Ovary (tissue), 9 donors: Measurements from ENCODE around the gene NAP1L1. TPM values are rescaled to one million over a fixed set of nuclear protein-coding genes. Genes with fewer than 3 reads are reported as not detected.

Experiments used
- DNase-seq, 5 donors: peaks; one replicate each; pipeline ENCODE4 v3.0.0-alpha.2; 2019 to 2020
- H3K27ac ChIP-seq, 2 donors: fragments of 200-600 bp; one replicate each; pipeline versions ENCODE4 v1.5.1 to v1.8.0; 2019 to 2022
- H3K27me3 ChIP-seq: fragments of 200-600 bp; one replicate; pipeline ENCODE4 v1.8.0; 2022
- H3K36me3 ChIP-seq: fragments of 200-600 bp; sonication (generic); one replicate; pipeline ENCODE4 v1.5.1; 2019
- H3K4me1 ChIP-seq: one replicate; pipeline ENCODE4 v1.8.1; 2013; ENCODE audit warnings: mild to moderate bottlenecking, moderate library complexity; ENCODE audit not compliant: insufficient read depth
- H3K4me3 ChIP-seq: fragments of 200-600 bp; sonication (generic); one replicate; pipeline ENCODE4 v1.5.1; 2017
- H3K9me3 ChIP-seq, 2 donors: fragments of 200-600 bp in 1 of 2; sonication (generic) in 1 of 2; one replicate each; pipeline versions ENCODE4 v1.5.1 to v1.8.1; 2013 to 2019; ENCODE audit warnings: mild to moderate bottlenecking in 1 of 2, moderate library complexity in 1 of 2
- CTCF ChIP-seq, 3 donors: fragments of 450-650 bp in 2 of 3; fragments of 200-600 bp in 1 of 3; IDR thresholded peaks; one replicate each; pipeline versions ENCODE4 v1.5.1 to v1.8.0; 2016 to 2022; ENCODE audit warnings: antibody characterized with exemption in 3 of 3, mild to moderate bottlenecking in 1 of 3
- EP300 ChIP-seq: sonication (generic); formaldehyde crosslinking; IDR thresholded peaks from one replicate; pipeline ENCODE4 v1.6.1; 2017; ENCODE audit warnings: antibody characterized with exemption
- POLR2A ChIP-seq: fragments of 450-650 bp; IDR thresholded peaks from one replicate; pipeline ENCODE4 v1.6.1; 2017; ENCODE audit warnings: antibody characterized with exemption, mild to moderate bottlenecking, moderate library complexity
- WGBS, 3 donors: extraction: QIAGEN DNeasy Blood & Tissue Kit in 1 of 3; methylation state at CpG; one replicate each; pipeline versions ENCODE4 v1.1.5 to v1.1.7; 2013 to 2017; 5-methylcytosine and 5-hydroxymethylcytosine counted together
- intact Hi-C, 4 donors: fragments of 100-400 bp; cut with DNase I; formaldehyde crosslinking; loops; one replicate each; pipeline versions ENCODE4 v1.11.0 to v1.15.1; 2022 to 2023
- polyA plus RNA-seq, 2 donors: library from polyadenylated mRNA; stranded (reverse); fragments of 200-250 nt in 1 of 2; fragments of 350-450 nt in 1 of 2; fragmentation: Illumina TruSeq in 1 of 2; extraction: RNeasy Lipid Tissue Mini Kit (QIAGEN cat#74804) in 1 of 2; gene quantifications; one replicate each; pipeline ENCODE4 v1.2.3, GENCODE V29; 2013 to 2014
- total RNA-seq, 7 donors: library from RNA; depleted of rRNA in 2 of 7; stranded (reverse); fragments of >200 nt in 2 of 7; fragmentation: NEBNext Ultra II Directional in 3 of 7; extraction: Animal tissue kit (Norgen Biotek cat#: 25700) in 3 of 7; gene quantifications; one replicate each; pipeline versions ENCODE4 v1.1.0 to v1.2.4, GENCODE V29; 2016 to 2023
- donor health status: DM: no; HTN: no; CAD: no; lungs with moderate emphysema.
- donor health status: DM: no; HTN: no; CAD: no.
- donor health status: Bipolar disorder and iron deficiency.
- donor health status: DM: yes; HTN: yes; CAD: no.
- donor health status: DM: no; HTN: no; CAD: no.
- donor health status: DM: yes; HTN: yes; CAD: no.

Gene NAP1L1
- total and polyA plus RNA-seq, 9 donors, result 500 to 1,115 (median 750) TPM

- no peak for DNase-seq
- no peaks in the 10 kb centered on the region for H3K36me3 ChIP-seq
- no peak overlapping the region for H3K4me3 ChIP-seq
- H3K9me3 ChIP-seq, result no peaks in the 10 kb centered on the region
- no peak for TF ChIP-seq EP300
- TF ChIP-seq CTCF (IDR thresholded peaks at IDR 0.05), result no peak
- no peak for TF ChIP-seq POLR2A
- intact Hi-C loops, result no loop called here
- no peaks in the 10 kb centered on the region for H3K4me1 ChIP-seq
- no peaks in the 10 kb centered on the region for H3K27me3 ChIP-seq
- no peak overlapping the region for H3K27ac ChIP-seq
Measured at GRCh38 chr12:76081909-76082308, 2.6 kb downstream of the NAP1L1 start.

GRCh38 chr12:76080729-76081415, 3.6 kb downstream of the NAP1L1 start:
- Histone ChIP-seq H3K27ac (no peak overlapping the region), H3K4me3 (no peak overlapping the region), H3K9me3 (no peaks in the 10 kb centered on the region), H3K36me3 (no peaks in the 10 kb centered on the region), H3K27me3 (no peaks in the 10 kb centered on the region), H3K4me1 (no peaks in the 10 kb centered on the region)
- intact Hi-C loops, result no loop called here
- TF ChIP-seq POLR2A, result no peak
- no peak for TF ChIP-seq EP300
- no peak for TF ChIP-seq CTCF (IDR thresholded peaks at IDR 0.05)
- no peak for DNase-seq
- 73 to 81% (median 79%) methylated on average over 6 of the region's 6 CpGs for WGBS, 3 donors

GRCh38 chr12:76080017-76080728, 4.3 kb downstream of the NAP1L1 start:
- TF ChIP-seq CTCF (IDR thresholded peaks at IDR 0.05) (no peak), EP300 (no peak), POLR2A (no peak)
- H3K27ac ChIP-seq, result no peak overlapping the region
- no peak for DNase-seq
- no peaks in the 10 kb centered on the region for H3K27me3 ChIP-seq
- 82 to 87% (median 84%) methylated on average over 2 of the region's 2 CpGs for WGBS, 3 donors
- H3K9me3 ChIP-seq, result no peaks in the 10 kb centered on the region
- peaks cover 2% of the 10 kb centered on the region for H3K4me1 ChIP-seq
- intact Hi-C loops, result no loop called here
- H3K4me3 ChIP-seq, result no peak overlapping the region
- no peaks in the 10 kb centered on the region for H3K36me3 ChIP-seq

- Histone ChIP-seq H3K27me3 (no peaks in the 10 kb centered on the region), H3K36me3 (no peaks in the 10 kb centered on the region), H3K4me3 (no peak overlapping the region), H3K4me1 (peaks cover 2% of the 10 kb centered on the region), H3K9me3 (no peaks in the 10 kb centered on the region), H3K27ac (no peak overlapping the region)
- no peak for DNase-seq
- 90 to 94% (median 94%) methylated on average over 2 of the region's 2 CpGs for WGBS, 3 donors
- TF ChIP-seq EP300, result no peak
- TF ChIP-seq POLR2A, result no peak
- TF ChIP-seq CTCF (IDR thresholded peaks at IDR 0.05), result no peak
- intact Hi-C loops, result no loop called here
Measured at GRCh38 chr12:76078748-76079147, 5.7 kb downstream of the NAP1L1 start.
